ENCODE data around the gene ERN2.

DNA sequence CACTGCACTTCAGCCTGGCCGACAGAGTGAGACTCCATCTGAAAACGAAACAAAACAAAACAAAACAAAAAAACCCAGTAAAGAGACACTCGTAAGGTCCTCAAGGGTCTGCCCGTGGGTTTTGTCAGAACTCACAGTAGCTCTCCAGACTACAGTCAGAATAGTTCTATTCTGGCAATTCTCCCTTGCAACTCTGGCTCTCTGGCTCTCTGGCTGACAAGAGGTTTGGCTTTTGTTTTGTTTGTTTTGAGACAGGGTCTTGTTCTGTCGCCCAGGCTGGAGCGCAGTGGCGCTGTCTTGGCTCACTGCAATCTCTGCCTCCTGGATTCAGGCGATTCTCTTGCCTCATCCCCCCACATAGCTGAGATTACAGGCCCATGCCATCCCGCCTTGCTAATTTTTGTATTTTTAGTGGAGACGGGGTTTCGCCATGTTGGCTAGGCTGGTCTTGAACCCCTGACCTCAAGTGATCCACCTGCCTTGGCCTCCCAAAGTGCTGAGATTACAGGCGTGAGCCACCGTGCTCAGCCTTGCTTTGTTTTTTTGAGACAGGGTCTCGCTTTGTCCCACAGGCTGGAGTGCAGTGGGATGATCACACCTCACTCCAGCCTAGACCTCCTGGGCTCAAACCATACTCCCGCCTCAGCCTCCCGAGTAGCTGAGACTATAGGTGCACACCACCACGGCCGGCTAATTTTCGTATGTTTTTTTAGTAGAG, 21.3 kb upstream of the ERN2 start:
- TF ChIP-seq, protein P1, sequence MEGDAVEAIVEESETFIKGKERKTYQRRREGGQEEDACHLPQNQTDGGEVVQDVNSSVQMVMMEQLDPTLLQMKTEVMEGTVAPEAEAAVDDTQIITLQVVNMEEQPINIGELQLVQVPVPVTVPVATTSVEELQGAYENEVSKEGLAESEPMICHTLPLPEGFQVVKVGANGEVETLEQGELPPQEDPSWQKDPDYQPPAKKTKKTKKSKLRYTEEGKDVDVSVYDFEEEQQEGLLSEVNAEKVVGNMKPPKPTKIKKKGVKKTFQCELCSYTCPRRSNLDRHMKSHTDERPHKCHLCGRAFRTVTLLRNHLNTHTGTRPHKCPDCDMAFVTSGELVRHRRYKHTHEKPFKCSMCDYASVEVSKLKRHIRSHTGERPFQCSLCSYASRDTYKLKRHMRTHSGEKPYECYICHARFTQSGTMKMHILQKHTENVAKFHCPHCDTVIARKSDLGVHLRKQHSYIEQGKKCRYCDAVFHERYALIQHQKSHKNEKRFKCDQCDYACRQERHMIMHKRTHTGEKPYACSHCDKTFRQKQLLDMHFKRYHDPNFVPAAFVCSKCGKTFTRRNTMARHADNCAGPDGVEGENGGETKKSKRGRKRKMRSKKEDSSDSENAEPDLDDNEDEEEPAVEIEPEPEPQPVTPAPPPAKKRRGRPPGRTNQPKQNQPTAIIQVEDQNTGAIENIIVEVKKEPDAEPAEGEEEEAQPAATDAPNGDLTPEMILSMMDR (IDR thresholded peaks at IDR 0.05; ENCODE audit: low read depth, low read length): no peak
- TF ChIP-seq EZH2phosphoT487 (IDR thresholded peaks at IDR 0.05; ENCODE audit: low read depth): no peak
